Stimulated activated CD8-positive, alpha-beta memory T cell treated with anti-CD3 and anti-CD28 coated beads, Interleukin-7, amount 100 ng/mL, for 48 hours (primary cell): ENCODE results near the gene ACSS1.

Experiments used
- DNase-seq, 2 donors: peaks; one replicate each; pipeline ENCODE4 v3.0.0-alpha.2; 2020; ENCODE audit warnings: low read depth in 1 of 2; ENCODE audit errors: extremely low read depth in 1 of 2

The ACSS1 gene

GRCh38 chr20:24961384-24962181, 96.4 kb downstream of the ACSS1 start:
- DNase-seq: no peak

- DNase-seq: no peak
Measured at GRCh38 chr20:24960861-24961260, 97.1 kb downstream of the ACSS1 start.

- no peak for DNase-seq
Measured at GRCh38 chr20:24960302-24960801, 97.6 kb downstream of the ACSS1 start.

- no peak for DNase-seq
Measured at GRCh38 chr20:24959591-24960301, 98.2 kb downstream of the ACSS1 start.

GRCh38 chr20:24958506-24959385, 99.2 kb downstream of the ACSS1 start:
- no peak for DNase-seq

GRCh38 chr20:24957326-24958016, 100.5 kb downstream of the ACSS1 start:
- no peak for DNase-seq
